ENCODE data around the gene DIPK1C. TPM values are rescaled to one million over a fixed set of nuclear protein-coding genes. Genes with fewer than 3 reads are reported as not detected.

The DIPK1C gene
- total RNA-seq: under 1 TPM in 2 of 4 donors, not detected in 2; 0.13 to 0.42 TPM

DNA sequence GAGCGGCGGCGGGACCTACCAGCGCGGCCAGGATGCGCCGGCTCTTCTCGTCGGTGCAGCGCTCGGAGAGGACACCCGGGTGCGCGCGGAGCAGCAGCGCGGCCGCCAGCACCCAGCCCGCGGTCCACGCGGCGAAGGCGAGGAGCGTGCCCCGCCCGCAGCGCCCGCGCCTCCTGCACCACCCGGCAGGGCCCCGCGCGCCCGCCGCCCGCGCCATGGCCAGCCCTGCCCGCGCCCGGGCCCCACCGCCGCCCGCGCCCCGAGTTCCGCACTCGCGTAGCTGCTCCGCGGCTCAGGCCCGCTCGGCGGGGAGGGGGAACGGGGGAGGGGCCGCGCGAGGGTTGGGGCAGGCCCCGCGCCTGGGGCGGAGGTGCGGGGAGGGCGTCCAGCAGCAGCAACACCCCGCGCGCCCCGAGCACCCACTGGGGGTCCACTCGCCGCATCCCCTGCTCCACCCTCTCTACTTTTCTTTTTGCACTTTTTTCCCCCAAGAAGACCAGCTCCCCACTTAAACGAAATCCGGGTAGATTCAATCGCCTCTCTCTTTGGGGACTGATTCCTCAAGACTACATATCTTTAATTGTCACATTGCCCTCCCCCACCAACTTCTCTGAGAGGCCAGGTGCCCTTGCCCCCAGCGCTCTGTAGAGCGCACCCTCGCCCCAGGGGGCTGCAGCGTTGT is at the start of gene DIPK1C:
Gene DIPK1C (minus strand): TSS at position 266 of the 682 bp plus-strand sequence. CDS start 49 bp downstream, at position 217.
- H3K4me1 ChIP-seq: peaks cover 0 to 21% (median 3%) of the 10 kb centered on the region in 3 donors
- peaks cover 84% of the 10 kb centered on the region for H3K27me3 ChIP-seq
- whole genome bisulfite sequencing, 2 donors (ENCODE audit: low coverage in 1 of 2): 2 to 13% methylated on average over 3 to 15 of the region's 76 CpGs
- peak within 1 kb of the TSS; percentile 9 to 50 for H3K4me3 ChIP-seq
- no peaks in the 10 kb centered on the region for H3K9me3 ChIP-seq
- peak; percentile 34 for ATAC-seq
- H3K36me3 ChIP-seq: no peaks in the 10 kb centered on the region
- no peak within 1 kb of the TSS for H3K27ac ChIP-seq
- TF ChIP-seq POLR2AphosphoS5 (IDR thresholded peaks at IDR 0.05): no peak
- no peak for TF ChIP-seq POLR2A (IDR thresholded peaks at IDR 0.05)
- TF ChIP-seq, protein P1, sequence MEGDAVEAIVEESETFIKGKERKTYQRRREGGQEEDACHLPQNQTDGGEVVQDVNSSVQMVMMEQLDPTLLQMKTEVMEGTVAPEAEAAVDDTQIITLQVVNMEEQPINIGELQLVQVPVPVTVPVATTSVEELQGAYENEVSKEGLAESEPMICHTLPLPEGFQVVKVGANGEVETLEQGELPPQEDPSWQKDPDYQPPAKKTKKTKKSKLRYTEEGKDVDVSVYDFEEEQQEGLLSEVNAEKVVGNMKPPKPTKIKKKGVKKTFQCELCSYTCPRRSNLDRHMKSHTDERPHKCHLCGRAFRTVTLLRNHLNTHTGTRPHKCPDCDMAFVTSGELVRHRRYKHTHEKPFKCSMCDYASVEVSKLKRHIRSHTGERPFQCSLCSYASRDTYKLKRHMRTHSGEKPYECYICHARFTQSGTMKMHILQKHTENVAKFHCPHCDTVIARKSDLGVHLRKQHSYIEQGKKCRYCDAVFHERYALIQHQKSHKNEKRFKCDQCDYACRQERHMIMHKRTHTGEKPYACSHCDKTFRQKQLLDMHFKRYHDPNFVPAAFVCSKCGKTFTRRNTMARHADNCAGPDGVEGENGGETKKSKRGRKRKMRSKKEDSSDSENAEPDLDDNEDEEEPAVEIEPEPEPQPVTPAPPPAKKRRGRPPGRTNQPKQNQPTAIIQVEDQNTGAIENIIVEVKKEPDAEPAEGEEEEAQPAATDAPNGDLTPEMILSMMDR (IDR thresholded peaks at IDR 0.05): no peak
- TF ChIP-seq EP300 (IDR thresholded peaks at IDR 0.05): no peak

DNA sequence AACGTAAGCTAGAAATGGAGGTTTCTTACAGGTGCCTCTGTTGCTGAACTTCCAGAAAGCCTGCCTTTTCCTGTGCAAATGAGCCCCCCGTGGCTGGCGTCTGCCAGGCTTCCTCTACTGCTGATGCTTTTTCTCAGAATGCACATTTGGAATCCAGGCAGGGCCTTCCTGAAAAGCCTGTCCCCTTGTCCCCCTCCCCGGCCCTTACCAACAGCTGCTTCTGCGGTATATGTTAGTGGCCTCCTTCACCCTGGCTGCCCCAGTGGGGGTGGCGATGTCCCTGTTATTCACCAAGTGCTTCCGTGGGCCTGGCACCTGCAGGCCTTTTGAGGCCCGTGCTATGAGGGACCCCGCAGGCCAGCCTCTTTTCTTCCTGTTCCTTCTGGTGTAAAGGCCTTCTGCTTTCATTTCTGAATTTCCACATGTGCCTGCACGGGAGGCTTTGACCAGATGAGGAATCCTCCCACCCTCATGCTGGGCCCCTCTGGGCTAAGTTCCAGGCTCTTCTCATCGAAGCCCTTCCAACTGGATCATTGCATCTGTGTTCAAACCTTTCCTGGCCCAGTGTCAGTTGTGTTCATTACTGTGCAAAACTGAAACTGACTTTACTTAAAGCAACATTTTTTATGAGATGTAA is 49.5 kb upstream of the DIPK1C start:
- no peaks in the 10 kb centered on the region for H3K27me3 ChIP-seq
- WGBS, 2 donors (ENCODE audit: low coverage in 1 of 2): 0 to 32% methylated on average over 2 to 5 of the region's 11 CpGs
- no peaks in the 10 kb centered on the region for H3K9me3 ChIP-seq
- no peak overlapping the region for H3K4me3 ChIP-seq
- no peak for ATAC-seq
- H3K27ac ChIP-seq: peak overlapping the region in 1 of 4 donors; percentile 22
- peaks cover 0 to 15% (median 0%) of the 10 kb centered on the region in 3 donors for H3K4me1 ChIP-seq
- peaks cover 0 to 99% of the 10 kb centered on the region in 2 donors for H3K36me3 ChIP-seq
- TF ChIP-seq, protein P1 (IDR thresholded peaks at IDR 0.05): no peak
- TF ChIP-seq POLR2A (IDR thresholded peaks at IDR 0.05) (no peak), POLR2AphosphoS5 (IDR thresholded peaks at IDR 0.05) (no peak), EP300 (IDR thresholded peaks at IDR 0.05) (no peak)

GRCh38 chr18:74505776-74506175 is 48.7 kb upstream of the DIPK1C start:
- H3K4me1 ChIP-seq: peaks cover 0 to 15% (median 0%) of the 10 kb centered on the region in 3 donors
- TF ChIP-seq POLR2AphosphoS5 (IDR thresholded peaks at IDR 0.05): no peak
- no peak for TF ChIP-seq POLR2A (IDR thresholded peaks at IDR 0.05)
- TF ChIP-seq, protein P1 (IDR thresholded peaks at IDR 0.05): no peak
- no peak for TF ChIP-seq EP300 (IDR thresholded peaks at IDR 0.05)
- ATAC-seq: no peak
- H3K36me3 ChIP-seq: peaks cover 0 to 99% of the 10 kb centered on the region in 2 donors
- WGBS, 2 donors (ENCODE audit: low coverage in 1 of 2): 89 to 94% methylated on average over 12 to 15 of the region's 16 CpGs
- H3K27me3 ChIP-seq: no peaks in the 10 kb centered on the region
- H3K4me3 ChIP-seq: no peak overlapping the region
- H3K9me3 ChIP-seq: no peaks in the 10 kb centered on the region
- H3K27ac ChIP-seq: no peak overlapping the region

DNA sequence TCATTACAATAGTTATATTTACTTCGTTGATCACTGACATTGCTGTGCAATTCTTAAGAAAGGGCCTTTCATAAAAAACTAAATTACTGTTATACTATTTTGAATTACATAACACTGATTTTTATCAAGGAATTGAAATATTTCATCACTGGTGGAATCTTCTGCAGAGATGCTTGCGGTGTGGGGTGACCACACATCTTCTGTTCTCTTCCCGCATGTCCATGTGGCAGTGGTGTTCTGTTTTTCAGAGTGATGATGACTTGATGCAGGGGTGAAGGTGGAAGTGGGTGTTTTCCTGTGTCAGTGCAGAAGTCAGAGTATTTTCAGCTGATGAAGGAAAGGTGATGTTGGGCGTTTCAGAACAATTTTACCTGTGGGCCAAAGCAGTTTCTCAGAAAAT is 46.0 kb upstream of the DIPK1C start:
- WGBS, 2 donors (ENCODE audit: low coverage in 1 of 2): 90 to 100% methylated on average over 3 to 4 of the region's 4 CpGs
- H3K27me3 ChIP-seq: no peaks in the 10 kb centered on the region
- no peak for ATAC-seq
- no peaks in the 10 kb centered on the region for H3K9me3 ChIP-seq
- H3K4me3 ChIP-seq: no peak overlapping the region
- H3K4me1 ChIP-seq: peaks cover 0 to 27% (median 0%) of the 10 kb centered on the region in 3 donors
- TF ChIP-seq POLR2AphosphoS5 (IDR thresholded peaks at IDR 0.05) (no peak), POLR2A (IDR thresholded peaks at IDR 0.05) (no peak), EP300 (IDR thresholded peaks at IDR 0.05) (no peak)
- TF ChIP-seq, protein P1 (IDR thresholded peaks at IDR 0.05): no peak
- H3K27ac ChIP-seq: no peak overlapping the region
- peaks cover 0 to 77% of the 10 kb centered on the region in 2 donors for H3K36me3 ChIP-seq

Data from gastroesophageal sphincter (tissue), 4 donors.